Gastrocnemius medialis (tissue), 4 donors: ENCODE results near the gene MCOLN1. TPM values are rescaled to one million over a fixed set of nuclear protein-coding genes. Genes with fewer than 3 reads are reported as not detected.

Experiments
- ATAC-seq, 2 donors: fragments of 150-250 bp; one replicate each; pipeline ENCODE4 v1.9.1; 2016
- DNase-seq, 2 donors: peaks; one replicate each; pipeline ENCODE4 v3.0.0-alpha.2; 2019
- H3K27ac ChIP-seq, 4 donors: fragments of 200-600 bp; sonication (generic); 1 replicate in 1 of 4; 2 replicates in 3 of 4; pipeline ENCODE4 v1.5.1; 2016 to 2018; ENCODE audit warnings: mild to moderate bottlenecking in 2 of 4, moderate library complexity in 1 of 4
- H3K27me3 ChIP-seq, 3 donors: fragments of 200-600 bp; sonication (generic) in 2 of 3; 1 replicate in 1 of 3; 2 replicates in 2 of 3; pipeline versions ENCODE4 v1.5.1 to v1.6.0; 2016 to 2019; ENCODE audit warnings: mild to moderate bottlenecking in 1 of 3, moderate library complexity in 1 of 3
- H3K36me3 ChIP-seq, 2 donors: fragments of 200-600 bp; sonication (generic) in 1 of 2; one replicate each; pipeline ENCODE4 v1.5.1; 2017 to 2018
- H3K4me1 ChIP-seq, 2 donors: fragments of 200-600 bp; sonication (generic) in 1 of 2; one replicate each; pipeline ENCODE4 v1.5.1; 2016 to 2017; ENCODE audit warnings: mild to moderate bottlenecking in 2 of 2
- H3K4me3 ChIP-seq, 4 donors: fragments of 200-600 bp; sonication (generic) in 3 of 4; 1 replicate in 1 of 4; 2 replicates in 3 of 4; pipeline ENCODE4 v1.5.1; 2016 to 2019; ENCODE audit warnings: mild to moderate bottlenecking in 2 of 4
- H3K9me3 ChIP-seq, 3 donors: fragments of 200-600 bp; sonication (generic) in 2 of 3; 1 replicate in 1 of 3; 2 replicates in 2 of 3; pipeline ENCODE4 v1.5.1; 2016 to 2019
- POLR2A ChIP-seq, 2 donors: fragments of 450-650 bp; IDR thresholded peaks; one replicate each; pipeline ENCODE4 v1.6.1; 2017; ENCODE audit warnings: antibody characterized with exemption in 2 of 2, mild to moderate bottlenecking in 2 of 2, moderate library complexity in 2 of 2
- in situ Hi-C, 4 donors: fragments of 200-750 bp; cut with MboI; loops; one replicate each; pipeline versions ENCODE4 v1.15.0 to v1.8.0; 2017; ENCODE audit warnings: low sequenced_read_pairs in 4 of 4
- intact Hi-C: fragments of 100-400 bp; cut with DNase I; formaldehyde crosslinking; loops from one replicate; pipeline ENCODE4 v1.15.1; 2023; ENCODE audit warnings: low total_unique reads
- total RNA-seq, 4 donors: library from RNA; depleted of rRNA; stranded (reverse); fragments of >200 nt; gene quantifications; one replicate each; pipeline versions ENCODE4 v1.1.0 to v1.2.3, GENCODE V29; 2016
- TF ChIP-seq, protein P1 (sequence below), 5 experiments: fragments of 450-650 bp in 3 of 5; fragments of 200-600 bp in 2 of 5; sonication (generic) in 2 of 5; IDR thresholded peaks in 4 of 5; conservative IDR thresholded peaks in 1 of 5; 1 replicate in 4 of 5; 2 replicates in 1 of 5; pipeline ENCODE4 v1.5.1; 2016 to 2019; ENCODE audit warnings: antibody characterized with exemption in 5 of 5, mild to moderate bottlenecking in 3 of 5, moderate library complexity in 3 of 5

The MCOLN1 gene
- total RNA-seq, 4 donors from 2014 or later, result 9.2 to 13.6 (median 11.5) TPM

DNA sequence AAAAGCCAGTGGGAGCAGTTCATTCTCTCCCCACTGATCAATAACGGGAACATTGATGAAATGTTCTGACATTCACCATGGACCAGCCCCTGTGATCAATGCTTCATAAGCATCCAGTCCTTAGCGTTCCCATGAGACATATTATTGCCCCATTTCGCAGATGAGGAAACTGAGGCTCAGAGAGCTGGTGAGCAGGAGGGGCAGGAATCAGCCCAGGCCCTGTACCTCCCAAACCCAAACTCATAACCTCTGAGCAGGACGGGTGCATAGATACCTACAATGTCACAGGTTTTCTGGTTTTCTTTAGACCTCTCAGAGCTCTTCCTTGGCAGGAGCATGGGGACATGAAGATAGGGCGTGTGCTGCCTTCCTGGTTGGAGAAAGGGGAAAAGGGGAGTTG, 2.1 kb downstream of the MCOLN1 start:
- H3K4me1 ChIP-seq, result peaks cover 15 to 19% of the 10 kb centered on the region in 2 donors
- DNase-seq (no peak), ATAC-seq (no peak)
- H3K36me3 ChIP-seq, result peaks cover 0 to 43% of the 10 kb centered on the region in 2 donors
- no peaks in the 10 kb centered on the region for H3K9me3 ChIP-seq
- no peak overlapping the region for H3K27ac ChIP-seq
- no peak overlapping the region for H3K4me3 ChIP-seq
- H3K27me3 ChIP-seq, result no peaks in the 10 kb centered on the region
- in situ Hi-C loops (no loop called here), intact Hi-C loops (no loop called here)
- TF ChIP-seq, protein P1, sequence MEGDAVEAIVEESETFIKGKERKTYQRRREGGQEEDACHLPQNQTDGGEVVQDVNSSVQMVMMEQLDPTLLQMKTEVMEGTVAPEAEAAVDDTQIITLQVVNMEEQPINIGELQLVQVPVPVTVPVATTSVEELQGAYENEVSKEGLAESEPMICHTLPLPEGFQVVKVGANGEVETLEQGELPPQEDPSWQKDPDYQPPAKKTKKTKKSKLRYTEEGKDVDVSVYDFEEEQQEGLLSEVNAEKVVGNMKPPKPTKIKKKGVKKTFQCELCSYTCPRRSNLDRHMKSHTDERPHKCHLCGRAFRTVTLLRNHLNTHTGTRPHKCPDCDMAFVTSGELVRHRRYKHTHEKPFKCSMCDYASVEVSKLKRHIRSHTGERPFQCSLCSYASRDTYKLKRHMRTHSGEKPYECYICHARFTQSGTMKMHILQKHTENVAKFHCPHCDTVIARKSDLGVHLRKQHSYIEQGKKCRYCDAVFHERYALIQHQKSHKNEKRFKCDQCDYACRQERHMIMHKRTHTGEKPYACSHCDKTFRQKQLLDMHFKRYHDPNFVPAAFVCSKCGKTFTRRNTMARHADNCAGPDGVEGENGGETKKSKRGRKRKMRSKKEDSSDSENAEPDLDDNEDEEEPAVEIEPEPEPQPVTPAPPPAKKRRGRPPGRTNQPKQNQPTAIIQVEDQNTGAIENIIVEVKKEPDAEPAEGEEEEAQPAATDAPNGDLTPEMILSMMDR (IDR thresholded peaks at IDR 0.05 in 4 of 5, conservative IDR thresholded peaks at IDR 0.05 in 1 of 5), result no peak
- TF ChIP-seq POLR2A (IDR thresholded peaks at IDR 0.05), result no peak

DNA sequence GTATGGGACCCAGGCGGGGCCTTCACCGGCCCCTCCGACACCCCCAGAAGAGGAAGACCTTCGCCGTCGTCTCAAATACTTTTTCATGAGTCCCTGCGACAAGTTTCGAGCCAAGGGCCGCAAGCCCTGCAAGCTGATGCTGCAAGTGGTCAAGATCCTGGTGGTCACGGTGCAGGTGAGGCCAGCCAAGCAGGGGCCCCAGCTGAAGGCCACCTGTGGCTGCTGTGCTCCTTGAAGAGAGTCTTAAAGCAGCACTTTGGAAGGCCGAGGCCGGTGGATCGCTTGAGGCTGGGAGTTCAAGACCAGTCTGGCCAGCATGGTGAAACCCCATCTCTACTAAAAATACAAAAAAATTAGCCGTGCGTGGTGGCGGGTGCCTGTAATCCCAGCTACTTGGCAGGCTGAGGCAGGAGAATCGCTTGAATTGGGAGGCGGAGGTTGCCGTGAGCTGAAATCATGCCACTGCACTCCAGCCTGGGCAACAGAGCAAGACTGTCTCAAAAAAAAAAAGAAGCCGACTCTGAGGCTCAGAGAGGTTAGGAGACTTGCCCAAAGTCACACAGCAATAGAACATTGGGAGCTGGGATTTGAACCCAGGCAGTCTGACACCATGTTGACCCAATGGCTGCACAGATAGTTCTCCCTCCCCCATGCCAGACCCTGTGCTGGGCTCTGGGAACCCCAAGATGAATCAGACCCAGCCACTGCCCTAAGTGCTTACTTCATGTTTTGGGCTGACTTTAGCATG, 2.7 kb downstream of the MCOLN1 start:
- no peak overlapping the region for H3K4me3 ChIP-seq
- H3K36me3 ChIP-seq, result peaks cover 0 to 49% of the 10 kb centered on the region in 2 donors
- in situ Hi-C loops (loop anchor here in 1 of 4 donors (25.0 kb wide), 1 partner anchor 138 kb away; no protein-coding TSS in a partner anchor), intact Hi-C loops (no loop called here)
- H3K9me3 ChIP-seq, result no peaks in the 10 kb centered on the region
- no peaks in the 10 kb centered on the region for H3K27me3 ChIP-seq
- ATAC-seq, result no peak
- no peak for TF ChIP-seq POLR2A (IDR thresholded peaks at IDR 0.05)
- TF ChIP-seq, protein P1 (IDR thresholded peaks at IDR 0.05 in 4 of 5, conservative IDR thresholded peaks at IDR 0.05 in 1 of 5), result no peak
- peaks cover 15 to 19% of the 10 kb centered on the region in 2 donors for H3K4me1 ChIP-seq
- H3K27ac ChIP-seq, result no peak overlapping the region
- DNase-seq, result no peak

DNA sequence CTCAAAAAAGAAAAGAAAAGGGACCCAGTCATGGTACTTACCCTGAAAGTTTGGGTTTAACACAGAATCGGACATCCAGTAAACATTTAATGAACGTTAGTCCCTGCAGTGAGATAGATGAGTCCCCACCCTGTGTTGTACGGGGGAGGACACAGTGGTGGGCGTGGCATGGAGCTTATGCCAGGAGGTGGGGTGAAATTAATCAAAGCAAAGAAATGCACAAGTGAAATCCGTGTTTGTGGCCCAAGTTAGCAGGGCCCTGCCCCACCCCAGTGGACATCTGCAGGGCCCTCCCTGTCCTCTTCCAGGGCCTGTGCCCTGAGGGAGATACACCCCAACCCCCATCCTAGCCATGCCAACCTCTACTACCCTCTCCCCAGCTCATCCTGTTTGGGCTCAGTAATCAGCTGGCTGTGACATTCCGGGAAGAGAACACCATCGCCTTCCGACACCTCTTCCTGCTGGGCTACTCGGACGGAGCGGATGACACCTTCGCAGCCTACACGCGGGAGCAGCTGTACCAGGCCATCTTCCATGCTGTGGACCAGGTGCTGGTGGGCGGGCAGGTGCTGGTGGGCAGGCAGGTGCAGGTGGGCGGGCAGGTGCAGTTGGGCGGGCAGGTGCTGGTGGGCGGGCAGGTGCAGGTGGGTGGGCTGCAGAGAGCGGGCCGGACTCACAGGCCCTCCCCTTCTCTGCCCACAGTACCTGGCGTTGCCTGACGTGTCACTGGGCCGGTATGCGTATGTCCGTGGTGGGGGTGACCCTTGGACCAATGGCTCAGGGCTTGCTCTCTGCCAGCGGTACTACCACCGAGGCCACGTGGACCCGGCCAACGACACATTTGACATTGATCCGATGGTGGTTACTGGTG, 3.9 kb downstream of the MCOLN1 start:
- TF ChIP-seq, protein P1 (IDR thresholded peaks at IDR 0.05 in 4 of 5, conservative IDR thresholded peaks at IDR 0.05 in 1 of 5), result no peak
- TF ChIP-seq POLR2A (IDR thresholded peaks at IDR 0.05), result no peak
- Histone ChIP-seq H3K4me1 (peaks cover 15 to 19% of the 10 kb centered on the region in 2 donors), H3K36me3 (peaks cover 0 to 58% of the 10 kb centered on the region in 2 donors), H3K27ac (no peak overlapping the region), H3K9me3 (no peaks in the 10 kb centered on the region), H3K27me3 (no peaks in the 10 kb centered on the region), H3K4me3 (no peak overlapping the region)
- ATAC-seq, result no peak
- in situ Hi-C loops, result loop anchor here in 1 of 4 donors (25.0 kb wide), 1 partner anchor 139 kb away; no protein-coding TSS in a partner anchor
- intact Hi-C loops, result no loop called here
- no peak for DNase-seq

GRCh38 chr19:7527516-7528191, 5.2 kb downstream of the MCOLN1 start:
- no peak overlapping the region for H3K4me3 ChIP-seq
- intact Hi-C loops (no loop called here), in situ Hi-C loops (loop anchor here in 1 of 4 donors (25.0 kb wide), 1 partner anchor 140 kb away; no protein-coding TSS in a partner anchor)
- H3K36me3 ChIP-seq, result peaks cover 0 to 58% of the 10 kb centered on the region in 2 donors
- peaks cover 9 to 11% of the 10 kb centered on the region in 2 donors for H3K4me1 ChIP-seq
- H3K27me3 ChIP-seq, result no peaks in the 10 kb centered on the region
- no peak overlapping the region for H3K27ac ChIP-seq
- H3K9me3 ChIP-seq, result no peaks in the 10 kb centered on the region
- ATAC-seq, result no peak
- TF ChIP-seq POLR2A (IDR thresholded peaks at IDR 0.05), result no peak
- TF ChIP-seq, protein P1 (IDR thresholded peaks at IDR 0.05 in 4 of 5, conservative IDR thresholded peaks at IDR 0.05 in 1 of 5), result no peak
- no peak for DNase-seq
